Tibial nerve (tissue), 4 donors: ENCODE measurements around the gene GPX5.

Experiments used
- CTCF ChIP-seq, 5 experiments: fragments of 200-600 bp in 3 of 5; fragments of 450-650 bp in 2 of 5; sonication (generic) in 3 of 5; IDR thresholded peaks; one replicate each; pipeline ENCODE4 v1.5.1; 2016 to 2019; ENCODE audit warnings: antibody characterized with exemption in 5 of 5, mild to moderate bottlenecking in 3 of 5, moderate library complexity in 2 of 5
- EP300 ChIP-seq, 2 donors: sonication (generic); formaldehyde crosslinking; IDR thresholded peaks; one replicate each; pipeline ENCODE4 v1.6.1; 2017; ENCODE audit warnings: antibody characterized with exemption in 2 of 2, mild to moderate bottlenecking in 1 of 2
- POLR2A ChIP-seq, 2 donors: fragments of 450-650 bp; IDR thresholded peaks; one replicate each; pipeline ENCODE4 v1.6.1; 2017; ENCODE audit warnings: antibody characterized with exemption in 2 of 2, mild to moderate bottlenecking in 2 of 2, moderate library complexity in 2 of 2

GRCh38 chr6:28534875-28535274 lies 9.2 kb downstream of the GPX5 start:
- TF ChIP-seq POLR2A (IDR thresholded peaks at IDR 0.05) (no peak), CTCF (IDR thresholded peaks at IDR 0.05) (no peak), EP300 (IDR thresholded peaks at IDR 0.05) (no peak)
